Measurements from ENCODE around the gene KCMF1. TPM values are rescaled to one million over a fixed set of nuclear protein-coding genes. Genes with fewer than 3 reads are reported as not detected.
A peak's percentile ranks its signal among the peaks of the same experiment; 100 is the strongest.

KCMF1 gene
- total RNA-seq, 1 experiment from 2014 or later = 163 TPM

DNA sequence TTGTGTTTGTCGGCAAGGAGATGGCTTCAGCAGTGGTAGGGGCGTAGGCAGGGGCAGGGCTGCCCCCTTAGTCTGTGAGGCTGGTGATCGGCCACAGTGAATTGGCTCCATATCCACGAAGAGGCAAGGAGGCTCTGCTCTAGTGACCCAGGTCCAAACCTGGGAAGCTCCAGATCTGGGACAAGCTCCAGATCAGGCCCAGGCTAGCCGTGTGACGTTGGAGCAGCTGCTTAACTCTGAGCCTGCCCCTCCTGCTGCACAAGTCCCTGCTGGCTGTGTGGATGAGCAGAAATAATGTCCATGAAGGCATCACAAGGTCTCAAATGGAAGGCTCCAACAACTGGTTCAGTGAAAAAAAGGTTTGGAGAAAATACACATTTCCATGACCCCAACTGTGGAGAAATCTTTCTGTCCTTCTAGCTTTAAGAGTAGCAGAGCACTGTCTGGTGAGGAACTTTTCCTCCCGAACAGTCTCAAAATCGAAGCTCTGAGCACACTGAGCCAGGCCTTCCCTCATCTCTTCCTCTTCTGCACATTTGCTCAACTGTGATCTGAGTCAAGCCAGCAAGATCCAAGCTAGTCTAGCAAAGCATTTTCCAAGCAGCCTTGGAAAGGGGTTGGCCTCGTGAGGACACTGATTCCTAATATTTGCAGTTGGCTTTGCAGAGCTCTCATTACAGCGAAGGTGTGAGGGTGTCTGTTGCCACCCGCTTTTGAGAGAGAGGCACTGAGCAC lies 95.2 kb downstream of the KCMF1 start:
- ATAC-seq (0 out of 2 replicates have a peak, but pooled peaks have one; percentile 8), DNase-seq (ENCODE audit: low read depth, low spot score) (no peak)
- H3K4me3 ChIP-seq (ENCODE audit: low read depth in 2 of 2, low read length in 2 of 2) = no peak overlapping the region
- no TSS peak for BruUV-seq (replicated peaks)
- in situ Hi-C loops (cut with HindIII; ENCODE audit: low pct_unique_long_range_greater_than_20kb, low sequenced_read_pairs) = no loop called here
- no peaks in the 10 kb centered on the region for H3K36me3 ChIP-seq (ENCODE audit: control insufficient read depth, insufficient read depth, low read length)
- intact Hi-C loops (cut with micrococcal nuclease; ENCODE audit: unreplicated experiment) = loop anchor here (2.0 kb wide), 1 partner anchor 67 kb away; the partner anchor contains the start of gene TCF7L1
- H3K27me3 ChIP-seq (ENCODE audit: control insufficient read depth, insufficient read depth, low read length) = no peaks in the 10 kb centered on the region
- peak overlapping the region; percentile 71; the same call in 1 of the 2 replicates for H3K27ac ChIP-seq (ENCODE audit: low read length)
- CTCF ChIA-PET = interaction anchor here (0.5 to 2.2 kb wide), 4 partner anchors 165 to 234 kb away, joined by 3 to 29 read pairs (median 17); no protein-coding TSS in a partner anchor
- POLR2A ChIA-PET = no interaction called here
- H3K9me3 ChIP-seq (ENCODE audit: control insufficient read depth, insufficient read depth, low read depth, low read length) = no peaks in the 10 kb centered on the region
- H3K4me1 ChIP-seq (ENCODE audit: control insufficient read depth, insufficient read depth, low read length) = peaks cover 8% of the 10 kb centered on the region
- TF ChIP-seq TCF7L2 (IDR thresholded peaks at IDR 0.05; ENCODE audit: low read depth, low read length) = no peak
- no peak for TF ChIP-seq POLR2AphosphoS5 (IDR thresholded peaks at IDR 0.05; ENCODE audit: low read depth, low read length)
- TF ChIP-seq CTCF (IDR thresholded peaks at IDR 0.05) = no peak
- TF ChIP-seq REST (IDR thresholded peaks at IDR 0.05; ENCODE audit: insufficient read depth in 1 of 2, low read depth in 2 of 2, low read length in 1 of 2) = no peak
- TF ChIP-seq SIN3A (IDR thresholded peaks at IDR 0.05; ENCODE audit: borderline replicate concordance, insufficient read depth, low read depth, low read length) = no peak

GRCh38 chr2:85066874-85067351 lies 96.0 kb downstream of the KCMF1 start:
- in situ Hi-C loops (cut with HindIII; ENCODE audit: low pct_unique_long_range_greater_than_20kb, low sequenced_read_pairs) (no loop called here), intact Hi-C loops (cut with micrococcal nuclease; ENCODE audit: unreplicated experiment) (loop anchor here (1.0 to 2.0 kb wide), 2 partner anchors 66 to 231 kb away; partner anchors contain the start of gene TCF7L1)
- no peaks in the 10 kb centered on the region for H3K9me3 ChIP-seq (ENCODE audit: control insufficient read depth, insufficient read depth, low read depth, low read length)
- ChIA-PET POLR2A (no interaction called here), CTCF (interaction anchor here (0.5 to 2.2 kb wide), 7 partner anchors 44 to 302 kb away, joined by 3 to 29 read pairs (median 3); no protein-coding TSS in a partner anchor)
- no peaks in the 10 kb centered on the region for H3K36me3 ChIP-seq (ENCODE audit: control insufficient read depth, insufficient read depth, low read length)
- peaks cover 8% of the 10 kb centered on the region for H3K4me1 ChIP-seq (ENCODE audit: control insufficient read depth, insufficient read depth, low read length)
- peak; percentile 95 for ATAC-seq
- no TSS peak for BruUV-seq (replicated peaks)
- H3K27ac ChIP-seq (ENCODE audit: low read length) = peak overlapping the region; percentile 71
- TF ChIP-seq POLR2AphosphoS5 (IDR thresholded peaks at IDR 0.05; ENCODE audit: low read depth, low read length) (no peak), SIN3A (IDR thresholded peaks at IDR 0.05; ENCODE audit: borderline replicate concordance, insufficient read depth, low read depth, low read length) (no peak), REST (IDR thresholded peaks at IDR 0.05; ENCODE audit: insufficient read depth in 1 of 2, low read depth in 2 of 2, low read length in 1 of 2) (no peak), CTCF (IDR thresholded peaks at IDR 0.05) (peak; percentile 92), TCF7L2 (IDR thresholded peaks at IDR 0.05; ENCODE audit: low read depth, low read length) (no peak)
- peak overlapping the region; percentile 27 to 42 for H3K4me3 ChIP-seq (ENCODE audit: low read depth in 2 of 2, low read length in 2 of 2)
- H3K27me3 ChIP-seq (ENCODE audit: control insufficient read depth, insufficient read depth, low read length) = no peaks in the 10 kb centered on the region
- peak; percentile 63 for DNase-seq (ENCODE audit: low read depth, low spot score)
